ENCODE measurements around the gene SPAG7. TPM values are rescaled to one million over a fixed set of nuclear protein-coding genes. Genes with fewer than 3 reads are reported as not detected.

The SPAG7 gene, protein sequence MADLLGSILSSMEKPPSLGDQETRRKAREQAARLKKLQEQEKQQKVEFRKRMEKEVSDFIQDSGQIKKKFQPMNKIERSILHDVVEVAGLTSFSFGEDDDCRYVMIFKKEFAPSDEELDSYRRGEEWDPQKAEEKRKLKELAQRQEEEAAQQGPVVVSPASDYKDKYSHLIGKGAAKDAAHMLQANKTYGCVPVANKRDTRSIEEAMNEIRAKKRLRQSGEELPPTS
- total RNA-seq = 10 to 100 TPM; 64.0 to 64.8 TPM

DNA sequence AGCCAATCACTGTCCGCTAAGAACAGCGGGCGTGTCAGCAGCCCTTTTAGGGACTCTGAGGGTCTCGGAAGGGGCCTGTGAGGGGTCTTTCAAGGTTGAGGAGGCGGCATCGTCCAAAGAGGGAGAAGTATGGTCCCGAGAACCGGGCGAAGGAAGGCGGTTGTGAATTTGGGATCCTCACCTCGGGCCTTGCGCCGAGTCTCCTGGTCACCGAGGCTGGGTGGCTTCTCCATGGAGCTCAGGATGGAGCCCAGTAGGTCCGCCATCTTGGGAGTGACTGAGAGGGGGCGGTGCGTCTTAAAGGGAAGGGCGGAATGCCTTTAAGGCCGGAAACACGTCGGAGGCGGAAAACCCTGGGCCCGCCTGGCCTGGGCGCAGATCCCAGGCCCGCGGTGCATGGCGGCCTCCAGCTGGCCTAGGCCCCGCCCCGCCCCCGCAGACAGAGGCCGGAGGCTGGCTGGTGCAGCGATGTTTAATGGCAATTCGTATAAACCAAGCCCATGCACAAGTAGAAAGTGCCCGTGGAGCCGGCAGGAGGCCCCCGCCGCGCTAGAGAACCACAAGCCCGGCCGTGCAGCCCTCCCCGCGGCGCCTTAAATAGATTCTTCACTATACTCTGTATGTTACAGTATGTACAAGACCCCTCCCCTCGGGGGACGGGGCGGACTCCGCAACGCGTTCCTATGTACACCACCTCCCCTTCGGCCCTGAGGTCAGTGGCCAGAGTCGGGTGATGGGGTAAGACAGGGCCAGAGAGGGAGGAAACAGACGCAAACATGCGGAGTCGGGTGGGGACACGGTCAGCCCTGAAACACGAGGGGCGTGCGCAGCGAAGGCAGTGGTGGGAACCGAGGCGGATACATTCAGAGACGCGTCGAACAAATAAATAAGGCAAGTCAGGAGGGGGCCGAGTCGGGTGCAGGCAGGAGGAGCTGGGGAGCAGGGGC is at the start of gene SPAG7:
Gene SPAG7, minus strand, starts transcription at position 279 of the 947 bp plus-strand sequence. Its CDS starts 13 bp downstream, at position 266.
- ChIA-PET CTCF (interaction anchor here (0.7 to 4.1 kb wide), 10 partner anchors 13 to 95 kb away, joined by 3 to 21 read pairs (median 4); partner anchors contain the start of genes C17orf107, CAMTA2, ENO3 and PFN1), POLR2A (interaction anchor here (0.5 to 7.4 kb wide), 12 partner anchors 10 to 406 kb away, joined by 3 to 214 read pairs (median 4); partner anchors contain the start of genes ARRB2, CAMTA2, ENO3 and PFN1)

DNA sequence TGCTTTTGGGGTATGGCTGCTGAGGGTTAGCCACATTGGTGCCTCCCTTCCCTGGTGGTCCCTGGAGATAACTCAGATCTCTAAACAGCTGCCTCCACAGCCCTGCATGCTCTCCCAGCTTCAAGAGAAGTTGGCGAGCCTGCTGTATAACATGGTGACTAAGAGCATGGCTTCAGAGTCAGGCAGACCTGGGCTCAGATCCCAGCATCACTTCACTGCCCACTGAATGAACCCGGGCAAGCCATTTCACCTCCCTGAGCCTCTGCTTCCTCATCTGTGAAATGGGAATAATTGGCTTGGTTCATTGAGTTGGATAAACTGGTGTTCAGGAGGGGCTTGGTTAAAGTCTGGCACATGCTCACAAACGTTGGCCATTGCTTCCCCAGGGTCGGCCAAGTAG is 46.7 kb upstream of the SPAG7 start:
- ChIA-PET POLR2A (interaction anchor here (0.6 kb wide), 1 partner anchor 19 kb away, joined by 6 read pairs; no protein-coding TSS in a partner anchor), CTCF (no interaction called here)

GRCh38 chr17:5011928-5012327 is 44.3 kb upstream of the SPAG7 start:
- CTCF ChIA-PET = no interaction called here

GRCh38 chr17:5003214-5003867 is 35.7 kb upstream of the SPAG7 start:
- ChIA-PET POLR2A (no interaction called here), CTCF (no interaction called here)

More at GRCh38 chr17:5011928-5012327, 44.3 kb upstream of the SPAG7 start:
- POLR2A ChIA-PET = no interaction called here

GRCh38 chr17:5002121-5002788 is 34.6 kb upstream of the SPAG7 start:
- POLR2A ChIA-PET = no interaction called here
- CTCF ChIA-PET = interaction anchor here (1.1 kb wide), 1 partner anchor 114 kb away, joined by 3 read pairs; no protein-coding TSS in a partner anchor

GRCh38 chr17:5000237-5000639 is 32.6 kb upstream of the SPAG7 start:
- CTCF ChIA-PET = interaction anchor here (0.6 to 1.4 kb wide), 2 partner anchors 30 to 213 kb away, joined by 3 to 4 read pairs; no protein-coding TSS in a partner anchor
- POLR2A ChIA-PET = no interaction called here

- POLR2A ChIA-PET = no interaction called here
Measured at GRCh38 chr17:4999430-5000093, 31.9 kb upstream of the SPAG7 start.

GRCh38 chr17:4998732-4999429 is 31.3 kb upstream of the SPAG7 start:
- CTCF ChIA-PET = interaction anchor here (0.6 to 1.4 kb wide), 4 partner anchors 18 to 39 kb away, joined by 3 to 6 read pairs (median 4); no protein-coding TSS in a partner anchor

More at GRCh38 chr17:4999430-5000093, 31.9 kb upstream of the SPAG7 start:
- CTCF ChIA-PET = interaction anchor here (0.6 to 1.4 kb wide), 3 partner anchors 29 to 38 kb away, joined by 3 to 4 read pairs (median 3); no protein-coding TSS in a partner anchor

GRCh38 chr17:4998027-4998731 is 30.6 kb upstream of the SPAG7 start:
- POLR2A ChIA-PET = interaction anchor here (0.6 to 1.1 kb wide), 5 partner anchors 11 to 58 kb away, joined by 3 to 6 read pairs (median 4); partner anchors contain the start of genes CAMTA2, RNF167 and SLC25A11
- CTCF ChIA-PET = interaction anchor here (1.3 to 2.3 kb wide), 5 partner anchors 11 to 64 kb away, joined by 3 to 14 read pairs (median 4); partner anchors contain the start of gene CAMTA2

More at GRCh38 chr17:4998732-4999429, 31.3 kb upstream of the SPAG7 start:
- POLR2A ChIA-PET = interaction anchor here (0.6 to 0.7 kb wide), 2 partner anchors 12 to 20 kb away, joined by 3 to 4 read pairs; no protein-coding TSS in a partner anchor

DNA sequence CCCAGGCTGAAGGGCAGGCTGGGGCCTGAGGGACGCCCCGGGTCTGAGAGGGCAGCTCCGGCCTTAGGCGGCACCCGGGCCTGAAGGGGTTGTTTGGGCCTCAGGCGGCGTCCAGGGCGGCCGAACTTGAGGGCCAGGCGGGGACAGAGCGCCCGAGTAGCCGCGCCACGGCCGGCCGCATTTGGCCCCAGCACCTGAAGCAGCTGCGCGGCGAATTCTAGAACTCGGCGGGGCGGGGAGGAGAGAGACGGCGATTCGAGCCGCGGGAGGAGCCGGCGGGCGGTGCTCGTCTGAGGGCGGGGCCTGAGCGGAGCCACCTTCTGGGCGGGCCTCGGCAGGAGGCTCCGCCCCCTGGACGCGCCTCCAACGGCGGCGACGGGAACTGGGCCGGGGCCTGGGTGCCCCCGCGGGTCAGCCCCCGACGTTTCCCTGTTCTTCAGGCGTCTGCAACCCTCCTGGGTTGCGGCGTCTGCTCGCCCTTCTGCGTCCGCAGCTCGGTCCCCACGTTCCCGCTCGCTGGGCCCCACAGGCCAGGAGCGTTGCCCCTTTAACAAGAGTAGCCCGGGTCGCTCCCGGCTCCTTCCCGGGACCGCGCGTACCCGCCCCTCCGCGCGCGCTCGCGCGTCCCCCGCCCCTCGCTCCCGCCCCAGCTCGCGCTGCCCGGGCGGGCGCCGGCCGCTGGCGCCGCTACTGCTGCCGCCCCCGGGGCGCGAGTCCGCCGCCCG is 29.8 kb upstream of the SPAG7 start, which contains the start of the genes INCA1 and KIF1C:
Gene INCA1, minus strand, starts transcription at position 221 of the 725 bp plus-strand sequence. CDS start 3,085 bp downstream, outside the sequence.
Gene KIF1C, plus strand, starts transcription at position 649 of the 725 bp plus-strand sequence. CDS start 2,297 bp downstream, outside the sequence.
- POLR2A ChIA-PET = interaction anchor here (0.6 to 1.1 kb wide), 4 partner anchors 10 to 57 kb away, joined by 3 to 6 read pairs (median 4); partner anchors contain the start of genes CAMTA2, PFN1, RNF167 and SLC25A11
- CTCF ChIA-PET = interaction anchor here (0.9 to 2.3 kb wide), 7 partner anchors 10 to 81 kb away, joined by 3 to 14 read pairs (median 4); partner anchors contain the start of genes CAMTA2 and ZFP3

DNA sequence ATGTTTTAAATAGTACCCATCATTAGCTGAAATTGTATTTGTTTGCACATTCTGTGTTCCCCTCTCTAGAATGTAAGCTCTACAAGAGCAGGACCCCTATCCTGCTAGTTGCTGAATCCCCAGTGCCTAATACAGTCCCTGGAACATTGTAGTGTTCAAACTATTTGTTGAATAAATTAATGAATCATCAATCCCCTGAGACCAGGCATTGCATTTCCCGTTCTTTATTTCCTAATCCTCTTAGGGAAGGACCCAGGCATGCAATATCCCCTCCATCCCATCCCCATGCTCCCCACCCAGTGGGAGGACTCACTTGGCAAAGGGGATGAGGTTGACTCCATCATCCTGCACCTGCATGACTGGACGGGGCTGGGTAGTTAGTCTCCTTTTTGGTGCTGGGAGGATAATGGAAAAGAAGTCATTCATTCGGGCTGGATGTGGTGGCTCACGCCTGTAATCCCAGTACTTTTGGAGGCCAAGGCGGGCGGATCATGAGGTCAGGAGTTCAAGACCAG is 26.5 kb upstream of the SPAG7 start:
- POLR2A ChIA-PET = interaction anchor here (0.5 kb wide), 1 partner anchor 71 kb away, joined by 4 read pairs; no protein-coding TSS in a partner anchor
- CTCF ChIA-PET = interaction anchor here (0.6 kb wide), 1 partner anchor 23 kb away, joined by 3 read pairs; no protein-coding TSS in a partner anchor

GRCh38 chr17:4987767-4988567 is 20.4 kb upstream of the SPAG7 start:
- CTCF ChIA-PET = interaction anchor here (0.5 to 3.1 kb wide), 6 partner anchors 9 to 924 kb away, joined by 3 to 14 read pairs (median 4); partner anchors contain the start of genes INCA1, KIF1C and SPAG7
- POLR2A ChIA-PET = interaction anchor here (0.7 to 1.8 kb wide), 7 partner anchors 9 to 40 kb away, joined by 3 to 7 read pairs (median 5); partner anchors contain the start of genes INCA1, KIF1C and SPAG7

GRCh38 chr17:4986951-4987766 is 19.5 kb upstream of the SPAG7 start, which contains the start of gene CAMTA2:
Gene CAMTA2 (minus strand): TSS chr17:4987675. CDS start chr17:4986222, 1,453 bp downstream.
- CTCF ChIA-PET = interaction anchor here (0.5 to 3.1 kb wide), 8 partner anchors 10 to 923 kb away, joined by 3 to 14 read pairs (median 4); partner anchors contain the start of genes INCA1, KIF1C and SPAG7
- POLR2A ChIA-PET = interaction anchor here (0.6 to 1.8 kb wide), 8 partner anchors 10 to 40 kb away, joined by 3 to 7 read pairs (median 4); partner anchors contain the start of genes INCA1, KIF1C and SPAG7

Measured in activated CD8-positive, alpha-beta memory T cell treated with anti-CD3 and anti-CD28 coated beads for 36 hours (primary cell).